ENCODE results near the gene FHAD1.

DNA sequence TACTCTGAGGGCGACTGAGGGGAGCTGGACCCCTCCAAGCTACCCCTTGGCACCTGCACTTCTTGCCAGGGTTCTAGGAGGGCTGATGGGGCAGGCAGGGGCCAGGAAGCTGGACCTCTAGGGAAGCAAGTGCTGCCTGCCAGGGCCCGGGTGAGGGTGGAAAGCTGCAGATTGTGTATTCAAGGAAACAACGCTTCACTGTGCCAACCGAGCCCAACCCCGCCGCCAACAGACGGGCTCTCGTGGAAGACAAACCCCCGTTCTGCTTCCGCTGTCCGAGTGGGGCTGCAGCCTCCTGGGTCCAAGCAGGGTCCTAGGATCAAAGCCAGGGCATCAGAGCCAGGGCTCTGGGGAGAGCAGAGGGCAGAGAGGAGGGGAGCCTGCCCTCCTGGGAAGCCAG lies 165.8 kb downstream of the FHAD1 start:
- peak in 1 of 2 donors; percentile 25 for TF ChIP-seq POLR2A (IDR thresholded peaks at IDR 0.05)
- TF ChIP-seq, protein P1, sequence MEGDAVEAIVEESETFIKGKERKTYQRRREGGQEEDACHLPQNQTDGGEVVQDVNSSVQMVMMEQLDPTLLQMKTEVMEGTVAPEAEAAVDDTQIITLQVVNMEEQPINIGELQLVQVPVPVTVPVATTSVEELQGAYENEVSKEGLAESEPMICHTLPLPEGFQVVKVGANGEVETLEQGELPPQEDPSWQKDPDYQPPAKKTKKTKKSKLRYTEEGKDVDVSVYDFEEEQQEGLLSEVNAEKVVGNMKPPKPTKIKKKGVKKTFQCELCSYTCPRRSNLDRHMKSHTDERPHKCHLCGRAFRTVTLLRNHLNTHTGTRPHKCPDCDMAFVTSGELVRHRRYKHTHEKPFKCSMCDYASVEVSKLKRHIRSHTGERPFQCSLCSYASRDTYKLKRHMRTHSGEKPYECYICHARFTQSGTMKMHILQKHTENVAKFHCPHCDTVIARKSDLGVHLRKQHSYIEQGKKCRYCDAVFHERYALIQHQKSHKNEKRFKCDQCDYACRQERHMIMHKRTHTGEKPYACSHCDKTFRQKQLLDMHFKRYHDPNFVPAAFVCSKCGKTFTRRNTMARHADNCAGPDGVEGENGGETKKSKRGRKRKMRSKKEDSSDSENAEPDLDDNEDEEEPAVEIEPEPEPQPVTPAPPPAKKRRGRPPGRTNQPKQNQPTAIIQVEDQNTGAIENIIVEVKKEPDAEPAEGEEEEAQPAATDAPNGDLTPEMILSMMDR (IDR thresholded peaks at IDR 0.05) = no peak

Measured in Peyer's patch (tissue), 4 donors.